T-helper 9 cell (primary cell): ENCODE results near the gene TSPAN9.

Source experiments
- DNase-seq: peaks from one replicate; pipeline ENCODE4 v3.0.0-alpha.2; 2020

TSPAN9 gene

DNA sequence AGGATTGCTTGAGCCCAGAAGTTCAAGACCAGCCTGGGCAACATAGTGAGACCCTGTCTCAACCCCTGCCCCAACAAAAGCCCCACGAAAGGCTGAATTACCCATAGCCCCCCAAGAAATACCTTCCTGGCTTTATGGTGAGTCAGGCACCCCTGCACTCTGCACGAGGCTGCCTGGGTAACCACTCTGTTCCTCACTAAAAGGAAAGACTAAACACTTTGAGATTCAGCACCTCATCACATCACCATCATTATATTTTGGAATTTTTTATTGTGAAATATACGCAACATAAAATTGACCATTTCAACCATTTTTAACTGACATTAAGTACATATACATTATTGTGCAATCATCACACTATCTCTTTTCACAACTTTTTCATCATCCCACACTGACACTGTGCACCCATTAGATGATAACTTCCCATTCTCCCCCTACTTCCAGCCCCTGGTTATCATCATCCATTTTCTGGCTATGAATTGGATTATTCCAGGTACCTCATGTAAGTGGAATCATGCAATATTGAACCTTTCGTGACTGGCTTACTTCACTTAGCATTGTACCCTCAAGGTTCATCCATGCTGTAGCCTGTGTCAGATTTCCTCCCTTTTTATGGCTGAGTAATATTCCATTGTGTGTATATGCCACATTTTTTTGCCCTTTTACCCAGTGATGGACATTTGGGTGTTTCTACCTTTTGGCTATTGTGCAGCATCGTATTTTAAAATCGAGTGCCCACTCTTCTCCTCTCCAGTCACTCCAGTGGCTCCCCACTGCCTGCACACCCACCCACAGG lies 51.5 kb downstream of the TSPAN9 start:
- no peak for DNase-seq

DNA sequence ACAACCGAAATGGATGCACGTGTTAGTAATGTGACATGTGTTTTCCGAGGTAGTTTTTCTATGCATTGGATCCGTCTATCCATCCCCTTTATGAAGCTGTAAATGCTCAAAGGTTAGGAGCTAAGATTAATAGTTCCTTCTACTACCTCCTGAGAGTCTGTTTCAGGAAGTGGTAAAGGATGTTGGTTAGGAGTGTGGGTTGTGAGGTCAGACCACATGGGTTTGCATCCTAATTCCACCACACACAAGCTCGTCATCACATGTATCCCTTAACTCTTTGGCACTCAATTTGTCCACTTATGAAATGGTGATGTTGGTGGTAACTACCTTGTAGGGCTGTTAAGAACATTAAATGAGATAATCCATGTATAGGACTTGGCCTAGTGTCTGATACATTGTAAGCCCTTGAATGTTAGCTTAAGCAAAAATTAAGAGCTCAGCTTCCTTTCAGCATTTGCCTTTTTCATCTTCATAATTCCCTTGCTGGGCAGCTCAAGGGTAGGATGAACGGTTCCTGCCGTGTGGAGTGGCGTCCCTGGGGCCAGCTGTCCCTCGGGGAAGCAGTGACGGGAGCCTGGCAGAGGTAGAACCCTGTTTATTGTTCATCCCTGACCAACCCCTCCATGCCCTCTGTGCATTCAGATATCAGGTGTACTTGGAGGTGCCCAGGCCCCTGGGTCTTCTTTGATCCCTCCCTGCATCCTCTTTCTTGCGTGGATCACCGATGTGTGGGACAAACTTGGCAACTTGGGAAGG lies 52.3 kb downstream of the TSPAN9 start:
- DNase-seq = no peak

DNA sequence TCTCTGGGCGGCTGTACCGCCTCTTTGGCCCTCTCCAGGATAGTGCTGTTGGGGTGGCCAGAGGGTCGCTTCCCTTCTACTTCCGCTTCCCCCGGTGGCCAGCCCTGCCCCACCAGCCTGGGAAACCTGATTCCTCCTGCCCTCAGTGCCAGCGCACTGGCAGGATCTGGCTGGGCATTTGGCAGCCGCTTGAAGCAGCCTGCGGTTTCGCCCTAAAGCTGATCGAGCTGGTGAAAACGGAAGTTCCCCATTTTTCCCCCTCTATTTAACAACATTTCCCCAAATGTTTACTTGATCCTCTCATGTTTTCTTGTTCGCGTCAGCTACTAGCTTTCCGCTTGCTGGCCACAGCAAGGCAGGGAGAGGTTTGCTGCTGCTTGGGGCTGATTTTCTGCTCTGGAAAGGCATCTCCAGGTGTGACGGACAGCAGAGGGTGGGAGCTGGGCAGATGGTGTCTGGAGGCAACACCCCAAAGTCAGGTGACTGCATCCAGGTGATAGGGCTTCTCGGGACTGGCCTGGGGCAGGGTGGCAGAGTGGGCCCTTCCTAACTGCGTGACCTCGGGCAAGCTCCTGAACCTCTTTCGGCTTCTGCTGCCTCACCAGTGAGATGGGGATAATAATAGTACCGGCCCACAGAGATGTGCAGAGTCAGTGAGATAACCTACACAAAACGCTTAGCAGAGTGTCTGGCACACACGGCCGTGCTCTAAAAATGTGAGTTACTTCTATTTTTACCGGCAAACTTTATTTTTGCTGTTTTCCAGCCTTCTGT lies 53.1 kb downstream of the TSPAN9 start:
- no peak for DNase-seq

DNA sequence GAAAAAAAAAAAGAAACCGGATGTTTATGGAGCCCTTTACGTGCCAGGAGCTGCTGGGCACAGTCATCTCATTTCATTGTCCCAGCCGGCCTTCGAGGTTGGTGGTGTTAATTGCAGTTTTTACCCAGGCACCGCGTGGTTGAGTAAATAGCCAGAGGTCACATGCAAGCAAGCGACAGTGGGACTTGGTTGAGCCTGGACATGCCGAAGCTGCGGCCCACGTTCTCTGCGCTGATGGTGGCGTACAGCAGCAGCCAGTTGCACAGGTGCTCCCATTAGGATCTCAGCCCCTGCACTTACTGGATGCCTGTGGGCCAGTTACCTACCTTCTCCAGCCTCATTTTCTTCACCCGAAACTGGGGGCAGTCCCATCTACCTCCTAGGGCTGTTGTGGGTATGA lies 54.0 kb downstream of the TSPAN9 start:
- no peak for DNase-seq

DNA sequence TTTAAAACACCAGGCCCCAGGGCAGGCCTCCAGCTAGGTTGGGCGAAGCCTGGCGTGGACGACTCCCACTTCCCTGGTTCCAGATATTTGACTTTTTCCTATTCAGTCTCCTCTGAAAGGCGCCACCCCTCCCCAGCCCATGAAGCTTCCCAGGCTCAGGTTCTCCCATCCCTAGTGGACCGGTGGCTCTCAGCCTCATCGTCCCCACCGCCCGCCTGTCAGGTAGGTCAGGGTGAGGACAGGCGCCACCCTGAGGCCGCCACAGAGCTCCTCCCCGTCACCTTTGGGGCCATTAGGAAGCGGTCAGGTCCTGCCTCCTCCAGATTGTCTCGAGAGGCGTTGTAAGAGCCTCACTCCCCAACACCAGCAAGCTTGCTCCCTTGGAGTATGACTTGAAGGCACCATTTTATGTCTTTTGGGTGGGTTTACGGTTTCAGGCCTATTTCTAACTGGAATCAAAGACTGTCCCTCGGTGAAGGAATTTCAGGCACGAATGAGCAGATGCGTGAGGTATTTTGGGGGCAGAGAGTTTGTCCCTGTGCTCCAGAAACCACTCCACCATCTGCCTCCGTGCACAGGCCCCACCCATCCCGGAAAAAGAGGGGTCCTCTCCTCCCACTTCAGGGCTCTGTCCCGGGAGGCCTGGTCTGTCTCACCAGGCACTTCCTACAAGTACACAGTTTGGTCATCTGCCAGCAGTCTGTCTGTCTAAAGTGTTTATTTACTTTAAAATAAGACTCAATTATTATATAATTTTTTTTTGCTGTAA lies 55.6 kb downstream of the TSPAN9 start:
- DNase-seq = no peak

DNA sequence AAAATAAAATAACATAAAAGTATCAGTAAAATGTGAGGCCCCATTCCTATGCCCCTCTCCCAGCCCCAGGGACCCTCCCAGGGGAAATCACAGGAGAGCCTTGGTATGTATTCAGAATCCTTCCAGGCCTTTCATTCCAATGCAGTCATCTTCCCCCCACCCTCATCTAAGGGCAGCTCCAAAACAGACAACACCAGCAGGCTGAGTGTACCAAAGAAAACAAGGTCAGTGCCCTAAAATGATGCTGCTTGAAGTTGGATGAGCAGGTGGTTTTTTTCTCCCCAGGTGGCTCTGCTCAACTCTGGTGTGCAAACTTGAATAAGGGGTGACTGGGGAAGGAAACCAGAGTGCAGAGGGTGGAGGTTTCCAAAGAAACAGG lies 56.2 kb downstream of the TSPAN9 start:
- DNase-seq = no peak

DNA sequence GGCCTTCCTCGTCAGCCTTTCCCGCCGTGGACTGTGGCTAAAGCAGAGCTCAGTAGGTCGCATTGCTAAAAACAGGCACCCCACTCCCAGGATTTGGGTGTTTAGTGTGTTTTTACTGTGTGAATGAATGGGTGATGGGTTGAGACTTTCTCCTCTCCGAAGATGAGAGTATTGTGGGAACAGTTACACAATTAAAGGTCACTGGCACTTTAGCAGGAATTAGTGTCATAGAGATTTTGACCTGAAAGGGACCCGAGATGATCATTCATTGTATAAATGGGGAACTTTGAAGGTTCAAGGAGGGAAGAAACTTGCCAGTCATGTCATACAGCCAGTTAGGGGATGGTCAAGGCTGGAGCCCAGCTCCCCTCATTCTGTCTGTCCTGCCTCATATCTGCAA lies 56.9 kb downstream of the TSPAN9 start:
- DNase-seq = no peak

DNA sequence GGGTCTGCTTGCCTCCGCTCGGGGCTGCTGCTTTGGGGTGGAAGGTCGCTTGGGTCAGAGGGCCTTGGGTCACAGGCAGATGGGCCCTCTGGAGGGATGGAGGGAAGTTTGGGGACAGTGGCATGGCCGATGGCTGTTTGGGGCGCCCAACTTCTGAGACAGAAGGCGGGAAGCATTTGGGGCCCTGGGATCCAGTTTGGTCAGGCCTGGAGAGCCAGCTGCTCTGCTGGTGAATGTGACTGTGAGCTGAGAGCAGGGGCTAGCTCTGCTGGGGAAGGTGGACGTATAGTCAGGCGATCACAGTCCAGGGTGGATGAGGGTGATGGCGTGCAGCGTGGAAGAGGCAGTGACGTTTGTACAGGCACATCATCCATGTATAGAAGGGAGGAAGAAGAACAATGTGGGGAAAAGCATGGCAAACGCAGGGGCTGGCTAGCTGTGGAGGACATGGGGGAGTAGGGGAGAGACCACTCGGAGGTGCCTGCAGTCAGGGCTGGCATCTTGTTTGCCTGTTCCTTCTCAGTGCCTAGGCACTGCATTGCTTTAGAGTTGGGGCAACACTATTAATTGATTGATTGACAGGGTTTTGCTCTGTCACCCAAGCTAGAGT lies 57.5 kb downstream of the TSPAN9 start:
- no peak for DNase-seq

DNA sequence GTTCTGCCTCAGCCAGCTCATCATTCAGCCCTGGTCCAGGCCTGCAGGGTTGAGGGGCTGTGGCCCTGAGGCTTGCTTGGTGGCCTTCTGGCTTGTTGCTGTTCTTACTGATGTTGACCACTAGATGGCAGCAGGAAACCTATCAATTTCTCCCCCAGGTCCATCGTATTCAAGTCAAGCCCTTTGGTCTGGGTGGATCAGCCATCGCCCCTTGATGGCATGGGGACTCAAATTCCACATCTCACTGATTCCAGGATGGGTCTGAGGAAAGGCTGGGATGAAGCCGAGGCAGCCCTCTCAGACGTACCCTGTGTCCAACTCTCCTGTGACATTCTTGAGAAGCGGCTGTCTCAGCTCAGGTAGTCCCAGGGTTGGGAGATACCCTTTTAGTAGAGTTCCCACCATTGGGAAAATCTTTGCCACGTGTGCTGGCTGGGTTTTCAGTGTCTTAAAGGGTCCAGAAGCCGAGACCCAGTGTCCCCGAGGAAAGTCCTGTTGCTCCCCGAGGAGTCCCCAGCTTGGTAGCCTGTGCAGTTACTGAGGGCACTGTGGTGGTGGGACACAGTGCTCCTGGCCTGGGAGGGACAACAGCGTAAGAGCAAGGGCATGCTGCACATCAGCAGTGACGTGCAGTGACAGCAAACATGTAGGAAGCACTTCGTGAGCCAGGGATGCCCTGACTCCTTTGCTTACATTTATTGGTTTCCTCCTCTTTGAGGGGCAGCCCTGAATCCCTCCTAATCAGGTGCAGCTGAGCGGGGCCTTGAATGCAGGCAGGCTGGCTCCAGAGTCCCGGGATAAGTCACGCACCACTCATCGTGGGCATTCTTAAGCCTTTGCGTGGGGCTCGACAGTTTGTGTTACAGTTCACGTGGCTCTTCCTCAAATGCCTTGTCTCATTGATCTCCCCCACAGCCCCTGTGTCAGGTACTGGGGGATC lies 58.6 kb downstream of the TSPAN9 start:
- no peak for DNase-seq

DNA sequence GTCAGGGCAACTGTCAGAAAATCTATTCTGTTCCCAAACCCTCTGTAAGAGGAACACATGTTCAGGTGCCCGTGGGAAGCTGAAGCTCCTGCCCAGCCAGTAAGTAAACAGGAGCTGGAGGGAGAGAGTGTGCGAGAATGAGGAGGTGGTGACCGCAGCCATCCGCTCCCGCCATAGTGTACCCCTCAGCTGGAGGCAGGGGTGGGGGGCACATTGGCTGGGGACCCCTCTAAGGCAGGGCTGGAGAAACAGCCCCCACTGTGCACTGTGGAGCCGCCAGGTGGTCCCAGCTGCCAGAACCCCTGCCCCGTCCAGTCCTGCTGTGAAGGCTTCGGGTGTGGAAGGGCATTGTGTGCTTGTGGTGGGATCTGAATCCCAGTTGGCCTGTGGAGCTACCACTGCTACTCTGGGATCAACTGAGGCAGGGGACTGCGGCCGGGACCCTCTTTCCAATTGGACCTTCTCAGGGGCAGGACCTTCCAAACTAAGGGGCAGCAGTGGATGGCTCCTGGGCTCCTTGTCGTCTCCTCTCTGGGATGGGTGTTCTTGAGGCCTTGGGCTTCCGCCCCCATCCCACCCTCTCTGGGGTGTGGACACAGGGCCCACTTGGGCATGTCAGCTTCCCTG lies 59.6 kb downstream of the TSPAN9 start:
- DNase-seq = no peak

DNA sequence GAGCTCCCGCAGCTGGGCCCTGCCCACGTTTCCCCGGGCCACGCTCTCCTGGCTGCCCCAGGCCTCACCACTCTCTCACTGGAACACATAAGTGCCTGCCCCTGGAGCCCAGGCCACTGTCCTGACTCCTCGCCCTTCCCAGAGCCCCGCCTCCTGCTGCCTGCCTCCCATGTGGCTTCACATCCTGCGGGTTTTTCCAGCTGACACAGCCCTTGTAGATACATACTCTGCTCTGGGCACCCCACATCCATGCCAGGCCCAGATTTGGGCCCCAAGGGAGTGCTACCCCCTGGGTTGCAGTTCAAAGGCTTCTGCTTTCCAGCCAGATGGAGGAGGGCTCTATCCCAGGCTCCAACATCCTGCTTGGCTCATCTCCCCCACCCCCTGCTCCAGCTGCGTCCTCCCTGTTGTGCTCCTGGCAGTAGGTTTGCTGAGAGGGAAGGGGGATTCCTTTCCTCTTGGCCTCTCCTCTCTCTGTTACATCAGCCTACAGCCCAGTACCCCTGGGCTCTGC lies 60.1 kb downstream of the TSPAN9 start:
- no peak for DNase-seq

DNA sequence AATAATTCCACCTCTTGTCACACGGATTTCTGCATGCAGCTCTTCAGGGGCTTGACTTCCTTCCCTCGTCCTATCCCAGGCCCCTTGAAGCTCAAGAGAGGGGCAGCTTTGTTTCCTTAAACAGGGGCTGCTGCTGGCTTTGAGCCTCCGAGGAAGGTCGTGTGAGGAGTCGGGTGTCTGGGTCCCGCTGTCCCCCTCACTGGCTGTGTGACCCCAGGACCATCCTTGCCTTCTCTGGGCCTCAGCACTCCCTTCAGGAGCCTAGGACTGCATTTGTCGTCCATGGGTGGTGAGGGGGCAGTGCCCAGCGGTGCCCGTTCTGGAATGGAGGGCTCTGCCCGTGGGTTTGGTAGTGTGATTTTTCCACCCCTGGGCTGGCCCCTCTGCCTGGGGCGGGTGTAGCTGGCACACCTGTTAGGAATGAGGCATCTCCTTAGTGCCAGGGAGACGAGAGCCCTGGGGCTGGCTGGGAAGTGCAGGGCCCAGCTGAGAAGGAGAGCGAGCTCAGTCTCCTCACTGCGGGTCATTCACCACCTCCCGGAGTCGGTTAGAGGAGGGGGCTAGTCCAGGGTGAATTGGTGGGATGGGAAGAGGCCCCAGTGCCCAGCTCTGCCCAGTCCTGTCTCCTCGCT lies 60.8 kb downstream of the TSPAN9 start:
- no peak for DNase-seq

DNA sequence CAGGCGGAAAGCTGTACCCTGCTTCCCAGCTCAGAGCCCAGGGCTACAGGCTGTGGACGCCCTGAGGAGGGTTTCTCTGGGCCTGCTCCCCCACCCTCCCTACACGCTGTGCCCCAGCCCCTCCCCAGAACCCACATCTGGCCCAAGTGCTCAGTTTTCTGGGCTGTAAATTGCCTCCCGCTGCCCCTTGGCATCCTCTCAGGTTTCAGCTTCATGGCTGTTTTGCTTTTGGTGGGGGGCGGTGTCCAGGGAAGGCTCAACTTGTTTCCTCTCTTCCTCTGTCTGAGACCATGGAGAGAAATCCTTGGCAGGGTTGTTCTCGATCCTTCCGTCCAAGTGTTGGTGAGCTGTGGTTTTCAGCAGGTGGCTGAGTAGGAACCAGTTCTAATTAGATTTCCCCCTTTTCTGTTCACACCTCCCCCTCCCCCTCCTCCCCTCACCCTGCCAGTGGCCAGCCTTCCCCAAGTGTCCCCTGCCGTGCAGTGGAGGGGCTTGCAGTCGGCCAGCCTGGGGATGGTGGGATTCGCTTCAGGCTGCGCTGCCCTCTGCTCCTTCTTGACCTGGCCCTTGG lies 61.8 kb downstream of the TSPAN9 start:
- no peak for DNase-seq

DNA sequence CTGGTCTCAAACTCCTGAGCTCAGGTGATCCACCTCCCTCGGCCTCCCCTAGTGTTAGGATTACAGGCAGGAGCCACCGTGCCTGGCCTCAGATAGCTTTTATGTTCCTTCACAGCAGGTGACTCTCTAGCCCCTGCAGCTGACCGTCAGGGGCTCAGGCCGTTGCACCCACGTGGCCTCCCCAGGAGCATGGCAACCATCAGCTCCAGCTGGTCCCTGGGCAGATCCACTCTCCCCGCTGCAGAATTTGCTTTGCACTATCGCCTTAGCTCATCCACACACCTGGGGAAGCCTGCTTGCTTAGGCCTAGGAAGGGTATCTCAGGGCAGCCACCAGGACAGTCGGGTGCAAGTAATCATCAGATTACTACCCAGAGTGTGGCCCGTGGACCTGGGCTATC lies 62.6 kb downstream of the TSPAN9 start:
- DNase-seq = no peak

DNA sequence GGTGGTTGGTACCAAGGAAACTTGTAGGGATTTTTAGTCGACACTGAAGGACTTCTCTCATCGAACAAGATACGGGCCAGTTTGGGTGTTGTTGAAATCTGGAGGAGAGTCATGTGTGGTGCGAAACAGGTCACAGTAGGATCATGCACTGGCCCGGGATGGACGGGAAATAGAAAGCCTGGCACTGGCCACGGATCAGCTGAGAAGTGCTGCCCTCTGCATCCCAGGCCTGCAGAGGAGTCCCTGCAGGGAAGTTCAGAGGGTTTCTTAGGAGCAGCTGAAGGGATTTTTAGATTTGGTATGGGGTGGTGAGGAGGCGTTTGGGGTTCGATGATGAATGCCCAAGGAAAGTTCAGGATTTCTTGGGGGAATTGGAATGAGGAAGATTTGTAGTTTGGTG lies 63.1 kb downstream of the TSPAN9 start:
- DNase-seq = no peak

DNA sequence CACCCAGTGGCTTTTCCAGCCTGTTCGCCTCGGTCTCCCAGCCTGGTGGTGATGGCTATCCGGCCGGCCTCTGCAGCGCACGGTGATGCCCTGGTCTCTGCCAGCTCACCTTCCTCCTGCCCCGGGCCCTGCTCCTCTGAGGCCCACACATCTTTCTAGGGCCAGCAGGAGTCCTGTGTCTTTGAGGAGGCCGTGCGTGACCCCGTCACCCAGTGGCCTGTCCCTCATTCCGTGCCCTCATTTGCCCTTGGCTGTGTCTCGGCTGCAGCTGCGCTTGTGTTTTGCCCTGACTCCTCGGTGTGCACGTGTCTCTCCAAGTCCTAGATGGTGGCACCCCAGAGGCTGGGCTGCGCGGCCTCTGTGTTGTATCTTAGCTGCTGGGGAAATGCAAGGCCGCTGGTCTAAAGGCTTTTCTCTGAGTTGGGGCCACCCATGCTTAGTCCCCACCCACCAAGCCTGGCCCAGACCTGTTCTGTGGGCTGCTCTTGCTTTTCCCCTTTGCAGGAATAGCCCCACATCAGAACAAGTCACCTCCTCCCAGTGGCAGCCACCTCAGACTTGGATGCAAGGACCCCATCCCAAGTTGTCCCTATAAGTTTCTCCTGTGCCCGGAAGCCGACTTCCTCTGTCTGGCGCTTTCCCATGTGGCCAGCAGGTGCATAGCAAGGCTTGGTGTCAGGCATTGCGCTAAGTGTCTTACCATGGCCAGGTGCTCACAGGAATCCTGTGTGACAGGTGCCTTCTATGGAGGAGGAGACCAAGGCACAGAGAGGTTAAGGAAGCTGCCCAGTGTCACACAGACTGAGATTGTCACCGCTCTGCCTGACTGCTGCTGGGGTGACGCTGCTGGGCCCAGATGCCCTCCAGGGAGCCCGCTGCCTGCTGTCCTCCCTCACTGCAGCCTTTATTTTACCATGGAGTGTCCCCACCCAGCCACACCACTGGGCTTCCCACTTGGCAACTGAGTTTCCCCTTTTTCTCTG lies 64.5 kb downstream of the TSPAN9 start:
- DNase-seq = no peak

DNA sequence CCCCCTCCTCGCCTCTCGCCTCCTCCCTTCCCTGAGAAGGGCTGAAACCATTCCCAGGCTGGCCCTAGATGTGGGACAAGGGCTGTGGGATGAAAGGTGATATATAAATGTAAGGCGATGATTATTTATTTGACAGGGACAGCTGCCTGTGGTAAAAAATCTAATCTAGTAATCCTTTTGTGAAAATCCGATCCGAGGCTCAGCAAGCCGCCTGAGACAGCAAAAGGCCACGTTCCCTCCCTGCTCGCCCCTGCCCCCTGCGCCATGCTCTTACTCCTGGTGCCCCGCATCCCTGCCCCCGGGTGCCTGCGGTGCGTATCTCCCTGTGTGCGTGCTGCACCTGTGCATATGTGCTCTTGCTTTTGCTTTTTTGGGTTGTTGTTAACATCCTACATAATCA lies 65.2 kb downstream of the TSPAN9 start:
- no peak for DNase-seq

DNA sequence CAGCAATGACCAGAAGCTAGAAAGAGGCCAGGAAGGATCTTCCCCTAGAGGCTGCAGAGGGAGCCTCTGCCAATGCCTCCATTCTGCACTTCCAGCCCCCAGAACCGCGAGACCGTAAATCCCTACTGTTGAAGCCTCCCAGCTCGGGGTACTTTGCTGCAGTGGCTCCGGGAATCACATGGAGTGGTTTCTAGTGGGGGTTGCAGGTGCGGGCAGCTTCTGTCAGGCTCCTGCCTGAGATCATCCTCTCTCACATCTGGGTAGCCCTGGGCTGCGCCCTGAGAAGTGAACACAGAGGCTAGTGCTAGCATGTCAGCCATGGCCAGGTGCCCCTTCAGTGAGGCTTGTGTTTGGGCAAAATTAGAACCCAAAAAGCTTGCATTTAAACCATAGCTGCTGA lies 67.3 kb downstream of the TSPAN9 start:
- DNase-seq = no peak
